Vagina (tissue), 2 donors: Measurements from ENCODE around the gene ZNF598. TPM values are rescaled to one million over a fixed set of nuclear protein-coding genes. Genes with fewer than 3 reads are reported as not detected.
A peak's percentile ranks its signal among the peaks of the same experiment; 100 is the strongest.

ENCODE experiments used
- DNase-seq, 2 donors: peaks; one replicate each; pipeline ENCODE4 v3.0.0-alpha.2; 2017; ENCODE audit errors: extremely low spot score in 2 of 2
- H3K27ac ChIP-seq: fragments of 200-600 bp; sonication (generic); one replicate; pipeline ENCODE4 v1.5.1; 2019
- H3K27me3 ChIP-seq: fragments of 200-600 bp; sonication (generic); one replicate; pipeline ENCODE4 v1.5.1; 2019
- H3K36me3 ChIP-seq, 2 donors: fragments of 200-600 bp; sonication (generic); one replicate each; pipeline ENCODE4 v1.5.1; 2017 to 2019
- H3K4me1 ChIP-seq: fragments of 200-600 bp; sonication (generic); one replicate; pipeline ENCODE4 v1.5.1; 2019
- H3K4me3 ChIP-seq, 2 donors: fragments of 200-600 bp; sonication (generic); 1 replicate in 1 of 2; 2 replicates in 1 of 2; pipeline ENCODE4 v1.5.1; 2016 to 2019
- H3K9me3 ChIP-seq: fragments of 200-600 bp; sonication (generic); one replicate; pipeline ENCODE4 v1.5.1; 2019
- POLR2A ChIP-seq, 2 donors: fragments of 450-650 bp; IDR thresholded peaks; one replicate each; pipeline ENCODE4 v1.6.1; 2017; ENCODE audit warnings: antibody characterized with exemption in 2 of 2, mild to moderate bottlenecking in 2 of 2, moderate library complexity in 2 of 2
- POLR2AphosphoS5 ChIP-seq, 2 donors: sonication (generic); formaldehyde crosslinking; IDR thresholded peaks; one replicate each; pipeline ENCODE4 v1.9.0; 2017; ENCODE audit warnings: antibody characterized with exemption in 2 of 2, mild to moderate bottlenecking in 2 of 2, low read depth in 1 of 2; ENCODE audit not compliant: insufficient read depth in 1 of 2
- intact Hi-C: fragments of 100-400 bp; cut with DNase I; formaldehyde crosslinking; loops from one replicate; pipeline ENCODE4 v1.15.1; 2023
- total RNA-seq: library from RNA; depleted of rRNA; stranded (reverse); fragments of >200 nt; gene quantifications from one replicate; pipeline ENCODE4 v1.2.3, GENCODE V29; 2016
- TF ChIP-seq, protein P1 (sequence below), 3 experiments: fragments of 450-650 bp in 2 of 3; fragments of 200-600 bp in 1 of 3; sonication (generic) in 1 of 3; IDR thresholded peaks; one replicate each; pipeline ENCODE4 v1.5.1; 2017 to 2019; ENCODE audit warnings: antibody characterized with exemption in 3 of 3, mild to moderate bottlenecking in 2 of 3, moderate library complexity in 2 of 3

ZNF598 gene
- total RNA-seq, 1 donor from 2014 or later, result 51.8 TPM

DNA sequence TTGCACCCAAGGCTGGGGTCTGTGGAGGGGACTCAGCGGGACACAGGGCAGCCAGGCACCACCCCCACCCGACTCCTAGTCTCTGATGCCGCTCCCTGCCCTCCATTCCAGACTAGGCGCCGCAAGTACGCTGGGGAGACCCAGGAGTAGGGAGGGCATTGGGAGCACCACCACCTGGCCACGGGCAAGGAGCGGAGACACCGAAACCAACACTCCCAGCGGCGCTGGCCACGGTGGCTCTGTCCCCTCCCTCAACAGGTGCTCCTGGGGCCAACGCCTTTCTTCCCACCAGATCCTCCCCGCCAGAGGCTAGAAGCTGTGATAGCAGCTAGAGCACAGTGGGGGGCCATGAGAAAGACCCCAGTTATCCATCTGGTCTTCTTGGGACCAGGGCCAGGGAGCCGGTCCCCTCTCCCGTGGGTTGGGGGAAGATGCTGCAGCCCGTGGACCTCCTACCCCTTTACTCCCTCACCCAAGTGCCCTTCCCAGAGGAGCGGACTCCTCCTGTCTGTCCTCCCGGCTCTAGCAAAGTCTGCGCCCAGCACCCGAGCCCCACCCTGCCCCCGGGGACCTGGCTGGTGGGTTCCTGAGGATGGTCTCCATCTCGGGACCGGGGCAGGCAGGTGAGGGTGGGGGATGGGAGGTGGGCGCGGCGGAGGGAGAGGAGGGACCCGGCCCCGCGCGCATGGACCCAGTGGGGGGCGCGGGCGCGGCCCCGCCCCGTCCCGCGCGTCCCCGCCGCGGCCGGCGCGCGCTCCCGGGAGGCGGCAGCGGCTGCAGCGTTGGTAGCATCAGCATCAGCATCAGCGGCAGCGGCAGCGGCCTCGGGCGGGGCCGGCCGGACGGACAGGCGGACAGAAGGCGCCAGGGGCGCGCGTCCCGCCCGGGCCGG, 20.2 kb downstream of the ZNF598 start, which contains the start of gene SYNGR3:
Gene SYNGR3, plus strand, starts transcription at position 762 of the 892 bp plus-strand sequence. CDS start 133 bp downstream, outside the sequence.
- H3K9me3 ChIP-seq, result no peaks in the 10 kb centered on the region
- intact Hi-C loops, result no loop called here
- peaks cover 9% of the 10 kb centered on the region for H3K27me3 ChIP-seq
- peaks cover 35% of the 10 kb centered on the region for H3K4me1 ChIP-seq
- H3K4me3 ChIP-seq, result peak within 1 kb of the TSS; percentile 20 to 25
- H3K27ac ChIP-seq, result no peak within 1 kb of the TSS
- TF ChIP-seq POLR2A (IDR thresholded peaks at IDR 0.05) (no peak), POLR2AphosphoS5 (IDR thresholded peaks at IDR 0.05; ENCODE audit: insufficient read depth in 1 of 2, low read depth in 1 of 2) (no peak)
- TF ChIP-seq, protein P1, sequence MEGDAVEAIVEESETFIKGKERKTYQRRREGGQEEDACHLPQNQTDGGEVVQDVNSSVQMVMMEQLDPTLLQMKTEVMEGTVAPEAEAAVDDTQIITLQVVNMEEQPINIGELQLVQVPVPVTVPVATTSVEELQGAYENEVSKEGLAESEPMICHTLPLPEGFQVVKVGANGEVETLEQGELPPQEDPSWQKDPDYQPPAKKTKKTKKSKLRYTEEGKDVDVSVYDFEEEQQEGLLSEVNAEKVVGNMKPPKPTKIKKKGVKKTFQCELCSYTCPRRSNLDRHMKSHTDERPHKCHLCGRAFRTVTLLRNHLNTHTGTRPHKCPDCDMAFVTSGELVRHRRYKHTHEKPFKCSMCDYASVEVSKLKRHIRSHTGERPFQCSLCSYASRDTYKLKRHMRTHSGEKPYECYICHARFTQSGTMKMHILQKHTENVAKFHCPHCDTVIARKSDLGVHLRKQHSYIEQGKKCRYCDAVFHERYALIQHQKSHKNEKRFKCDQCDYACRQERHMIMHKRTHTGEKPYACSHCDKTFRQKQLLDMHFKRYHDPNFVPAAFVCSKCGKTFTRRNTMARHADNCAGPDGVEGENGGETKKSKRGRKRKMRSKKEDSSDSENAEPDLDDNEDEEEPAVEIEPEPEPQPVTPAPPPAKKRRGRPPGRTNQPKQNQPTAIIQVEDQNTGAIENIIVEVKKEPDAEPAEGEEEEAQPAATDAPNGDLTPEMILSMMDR (IDR thresholded peaks at IDR 0.05), result no peak
- no peak for DNase-seq
- peaks cover 0 to 13% of the 10 kb centered on the region in 2 donors for H3K36me3 ChIP-seq

DNA sequence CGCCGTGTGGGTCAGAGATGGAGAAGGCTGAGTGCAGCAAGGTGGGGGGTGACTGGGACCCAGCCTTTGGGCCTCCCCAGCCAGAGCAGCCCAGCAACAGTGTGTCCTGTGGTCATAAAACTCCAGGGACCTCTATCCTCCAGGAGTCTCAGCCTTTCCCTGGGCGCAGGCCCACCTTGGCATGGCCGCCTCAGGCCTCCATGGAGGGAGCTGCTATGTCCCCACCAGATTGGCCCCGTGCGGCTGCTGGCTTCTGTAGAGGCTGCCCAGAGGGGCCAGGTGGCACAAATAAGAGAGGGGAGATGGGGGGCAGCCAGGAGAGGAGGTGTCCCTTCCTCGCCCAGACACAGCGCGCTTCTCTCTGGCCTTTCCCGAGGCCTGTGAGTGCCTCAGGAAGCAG, 22.4 kb downstream of the ZNF598 start:
- intact Hi-C loops, result no loop called here
- peaks cover 43% of the 10 kb centered on the region for H3K4me1 ChIP-seq

DNA sequence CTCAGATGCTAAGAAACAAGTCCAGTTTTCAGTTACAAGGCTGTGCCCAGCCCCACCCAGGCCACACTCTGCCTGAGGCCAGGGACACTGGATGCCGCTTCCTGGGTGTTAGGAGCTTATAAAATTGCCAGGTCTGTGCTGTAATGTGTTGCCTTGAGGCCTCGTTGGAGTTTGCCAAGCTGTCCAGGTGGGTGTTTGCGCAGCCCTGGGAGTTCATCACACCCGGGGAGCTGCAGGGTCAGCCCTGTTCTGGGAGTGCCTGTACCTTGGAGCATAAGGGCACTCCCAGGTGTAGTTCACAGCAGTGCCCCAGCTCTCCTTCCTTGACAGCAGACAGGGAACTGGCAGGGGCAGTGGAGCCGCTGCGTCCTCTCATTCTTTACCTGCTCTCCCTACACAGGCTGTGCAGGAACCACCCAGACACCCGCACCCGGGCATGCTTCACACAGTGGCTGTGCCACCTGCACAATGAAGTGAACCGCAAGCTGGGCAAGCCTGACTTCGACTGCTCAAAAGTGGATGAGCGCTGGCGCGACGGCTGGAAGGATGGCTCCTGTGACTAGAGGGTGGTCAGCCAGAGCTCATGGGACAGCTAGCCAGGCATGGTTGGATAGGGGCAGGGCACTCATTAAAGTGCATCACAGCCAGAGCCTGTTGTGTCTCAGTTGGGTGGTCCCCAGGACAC, 24.0 kb downstream of the ZNF598 start:
- TF ChIP-seq, protein P1 (IDR thresholded peaks at IDR 0.05), result no peak
- TF ChIP-seq POLR2AphosphoS5 (IDR thresholded peaks at IDR 0.05; ENCODE audit: insufficient read depth in 1 of 2, low read depth in 1 of 2) (no peak), POLR2A (IDR thresholded peaks at IDR 0.05) (no peak)
- intact Hi-C loops, result no loop called here
- Histone ChIP-seq H3K4me3 (no peak overlapping the region), H3K36me3 (peaks cover 0 to 13% of the 10 kb centered on the region in 2 donors), H3K27me3 (peaks cover under 1% of the 10 kb centered on the region), H3K4me1 (peaks cover 27% of the 10 kb centered on the region), H3K9me3 (no peaks in the 10 kb centered on the region), H3K27ac (no peak overlapping the region)
- DNase-seq, result no peak

More for the DNA sequence above, 22.4 kb downstream of the ZNF598 start:
- Histone ChIP-seq H3K27ac (no peak overlapping the region), H3K4me3 (no peak overlapping the region), H3K36me3 (peaks cover 0 to 13% of the 10 kb centered on the region in 2 donors), H3K27me3 (peaks cover 9% of the 10 kb centered on the region), H3K9me3 (no peaks in the 10 kb centered on the region)
- TF ChIP-seq POLR2AphosphoS5 (IDR thresholded peaks at IDR 0.05; ENCODE audit: insufficient read depth in 1 of 2, low read depth in 1 of 2), result no peak
- TF ChIP-seq POLR2A (IDR thresholded peaks at IDR 0.05), result no peak
- TF ChIP-seq, protein P1 (IDR thresholded peaks at IDR 0.05), result no peak
- DNase-seq, result no peak

DNA sequence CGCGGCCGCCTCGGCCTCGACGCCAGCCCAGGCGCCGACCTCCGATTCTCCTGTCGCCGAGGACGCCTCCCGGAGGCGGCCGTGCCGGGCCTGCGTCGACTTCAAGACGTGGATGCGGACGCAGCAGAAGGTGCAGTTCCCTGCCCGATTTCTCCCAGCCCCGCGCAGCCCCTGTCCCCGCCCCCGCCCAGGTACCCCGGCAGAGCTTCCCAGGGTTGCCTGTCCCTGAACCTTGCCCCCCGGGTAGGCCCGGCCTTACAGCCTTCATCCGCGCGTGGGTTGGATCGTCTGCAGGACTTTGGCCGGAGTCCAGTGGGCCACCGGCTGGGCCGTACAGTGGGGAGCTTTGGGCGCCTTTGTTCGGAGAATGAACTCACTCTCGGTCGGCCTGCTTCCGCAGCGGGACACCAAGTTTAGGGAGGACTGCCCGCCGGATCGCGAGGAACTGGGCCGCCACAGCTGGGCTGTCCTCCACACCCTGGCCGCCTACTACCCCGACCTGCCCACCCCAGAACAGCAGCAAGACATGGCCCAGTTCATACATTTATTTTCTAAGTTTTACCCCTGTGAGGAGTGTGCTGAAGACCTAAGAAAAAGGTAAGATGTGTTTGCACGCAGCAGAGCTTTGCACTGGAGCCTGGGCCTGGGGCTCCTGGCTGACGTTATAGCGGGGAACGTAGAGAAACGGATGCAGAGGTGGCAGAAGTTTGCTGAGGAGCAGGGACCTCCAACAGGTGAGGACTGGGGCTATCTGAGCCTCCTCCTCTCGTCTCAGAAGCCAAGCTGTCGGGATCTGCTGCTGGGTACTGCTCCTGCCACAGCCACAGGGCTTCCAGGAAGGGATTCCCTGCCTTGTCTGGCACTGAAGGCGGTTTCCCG, 25.0 kb downstream of the ZNF598 start:
- no peak for DNase-seq
- Histone ChIP-seq H3K4me1 (peaks cover 28% of the 10 kb centered on the region), H3K27ac (peak overlapping the region; percentile 53), H3K9me3 (no peaks in the 10 kb centered on the region), H3K4me3 (peak overlapping the region; percentile 59 to 87), H3K27me3 (no peaks in the 10 kb centered on the region), H3K36me3 (peaks cover 0 to 13% of the 10 kb centered on the region in 2 donors)
- TF ChIP-seq POLR2AphosphoS5 (IDR thresholded peaks at IDR 0.05; ENCODE audit: insufficient read depth in 1 of 2, low read depth in 1 of 2), result no peak
- TF ChIP-seq, protein P1 (IDR thresholded peaks at IDR 0.05), result no peak
- TF ChIP-seq POLR2A (IDR thresholded peaks at IDR 0.05), result no peak
- intact Hi-C loops, result no loop called here
